ENCODE measurements around the gene ZBTB8OS. TPM values are rescaled to one million over a fixed set of nuclear protein-coding genes. Genes with fewer than 3 reads are reported as not detected.

Gene ZBTB8OS
- total RNA-seq, 1 experiment from 2014 or later = 60.5 TPM

Other genes starting within 250 kb of the ZBTB8OS start
- 2.7 to 3.8 TPM (median 3.7 TPM) in 3 replicates for gene ZBTB8B, start 185.5 kb downstream of the ZBTB8OS start, total RNA-seq (2021)
- gene ZBTB8A, start 111.1 kb downstream of the ZBTB8OS start, total RNA-seq (2021) = 7.1 to 8.2 TPM (median 7.7 TPM) in 3 replicates
- 331 to 339 TPM (median 333 TPM) in 3 replicates for gene RBBP4, start 658 bp upstream of the ZBTB8OS start, total RNA-seq (2021)
- 0.09 to 0.21 TPM (median 0.11 TPM) in 3 replicates for gene SYNC, start 52.2 kb upstream of the ZBTB8OS start, total RNA-seq (2021)
- 142 to 197 TPM (median 154 TPM) in 3 replicates for gene YARS1, start 166.8 kb upstream of the ZBTB8OS start, total RNA-seq (2021)
- gene S100PBP, start 167.1 kb upstream of the ZBTB8OS start, total RNA-seq (2021) = 62.9 to 73.2 TPM (median 70.2 TPM) in 3 replicates
- 1.2 to 1.6 TPM (median 1.4 TPM) in 3 replicates for gene FNDC5, start 220.4 kb upstream of the ZBTB8OS start, total RNA-seq (2021)
- 1.5 to 2.2 TPM (median 1.9 TPM) in 3 replicates for gene HPCA, start 235.9 kb upstream of the ZBTB8OS start, total RNA-seq (2021)